22Rv1 (cell line): ENCODE data around the gene NFYC.

ENCODE experiments used
- H3K27ac ChIP-seq: fragments of 450-650 bp; 2 replicates; pipeline ENCODE4 v1.5.1; 2017
- CTCF ChIP-seq: fragments of 450-650 bp; IDR thresholded peaks from 2 replicates; pipeline ENCODE4 v1.5.1; 2017; ENCODE audit warnings: mild to moderate bottlenecking
- ZFX ChIP-seq: fragments of 450-650 bp; IDR thresholded peaks from 2 replicates; pipeline ENCODE4 v1.6.1; 2017; ENCODE audit warnings: antibody characterized with exemption, borderline replicate concordance

The NFYC gene

GRCh38 chr1:40772146-40772955, 80.8 kb downstream of the NFYC start:
- no peak overlapping the region for H3K27ac ChIP-seq
- no peak for TF ChIP-seq CTCF
- no peak for TF ChIP-seq ZFX

GRCh38 chr1:40773748-40774265, 82.3 kb downstream of the NFYC start:
- TF ChIP-seq ZFX (no peak), CTCF (no peak)
- 0 out of 2 replicates have a peak overlapping the region, but pooled peaks have one; percentile 10 for H3K27ac ChIP-seq

GRCh38 chr1:40774266-40774998, 82.9 kb downstream of the NFYC start:
- 0 out of 2 replicates have a peak overlapping the region, but pooled peaks have one; percentile 10 for H3K27ac ChIP-seq
- TF ChIP-seq ZFX, result no peak
- TF ChIP-seq CTCF, result peak; percentile 96

GRCh38 chr1:40776236-40777072, 85.0 kb downstream of the NFYC start:
- TF ChIP-seq ZFX (no peak), CTCF (no peak)
- H3K27ac ChIP-seq, result no peak overlapping the region

GRCh38 chr1:40777224-40777970, 85.9 kb downstream of the NFYC start:
- no peak for TF ChIP-seq CTCF
- no peak overlapping the region for H3K27ac ChIP-seq

GRCh38 chr1:40780678-40781607, 89.4 kb downstream of the NFYC start:
- no peak for TF ChIP-seq CTCF
- no peak for TF ChIP-seq ZFX
- no peak overlapping the region; the same call in 1 of the 2 replicates for H3K27ac ChIP-seq
